Stomach smooth muscle (tissue), 2 donors: ENCODE results near the gene GTPBP4.
A peak's percentile ranks its signal among the peaks of the same experiment; 100 is the strongest.

Experiments
- H3K27ac ChIP-seq: one replicate; pipeline ENCODE4 v1.7.0; 2013; ENCODE audit warnings: mild to moderate bottlenecking, low read length, inconsistent platforms
- H3K27me3 ChIP-seq, 2 donors: one replicate each; pipeline ENCODE4 v1.7.0; 2013; ENCODE audit warnings: low read length in 2 of 2; ENCODE audit not compliant: insufficient read depth in 2 of 2, control insufficient read depth in 1 of 2
- H3K36me3 ChIP-seq, 2 donors: one replicate each; pipeline ENCODE4 v1.7.0; 2013; ENCODE audit warnings: low read length in 2 of 2; ENCODE audit not compliant: control insufficient read depth in 2 of 2, insufficient read depth in 2 of 2
- H3K4me1 ChIP-seq: one replicate; pipeline ENCODE4 v1.7.0; 2013; ENCODE audit warnings: low read length; ENCODE audit not compliant: control insufficient read depth, insufficient read depth
- H3K4me3 ChIP-seq, 2 donors: one replicate each; pipeline ENCODE4 v1.7.0; 2013; ENCODE audit warnings: low read length in 2 of 2
- H3K9ac ChIP-seq, 2 donors: one replicate each; pipeline ENCODE4 v1.7.0; 2013; ENCODE audit warnings: low read length in 2 of 2, mild to moderate bottlenecking in 1 of 2
- H3K9me3 ChIP-seq, 2 donors: one replicate each; pipeline ENCODE4 v1.7.0; 2013; ENCODE audit warnings: low read length in 2 of 2; ENCODE audit not compliant: control insufficient read depth in 2 of 2
- donor health status: healthy.
- donor health status: Pancreatic carcinoma.

Gene GTPBP4

DNA sequence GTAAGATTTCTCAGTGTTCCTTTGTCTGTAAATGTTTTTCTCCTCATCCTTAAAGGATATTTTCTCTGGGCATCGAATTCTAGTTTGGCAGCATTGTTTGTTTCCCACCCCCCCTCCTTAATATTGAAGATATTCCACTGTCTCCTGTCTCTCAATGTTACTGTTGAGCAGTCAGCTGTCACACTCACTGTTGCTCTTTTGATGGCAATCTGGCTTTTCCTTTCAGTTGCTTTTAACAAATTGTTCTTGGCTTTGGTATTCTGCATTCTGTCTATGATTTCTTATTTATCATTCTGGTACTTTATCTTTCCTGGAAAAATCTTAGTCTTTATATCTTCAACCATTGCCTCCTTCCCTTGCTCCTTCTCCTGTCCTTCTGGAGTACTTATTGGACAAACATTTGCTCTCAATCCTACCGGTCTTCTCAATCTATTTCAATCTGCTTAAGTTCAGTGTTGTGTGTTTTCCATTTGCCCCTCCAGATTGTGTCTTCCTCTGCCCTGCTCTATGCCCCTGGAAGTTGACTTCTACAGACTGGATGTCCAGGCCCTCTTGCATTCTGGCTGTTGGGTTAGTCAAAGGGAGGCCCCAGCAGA lies 9.3 kb upstream of the GTPBP4 start:
- Histone ChIP-seq H3K9me3 (peaks cover 0 to 8% of the 10 kb centered on the region in 2 donors), H3K27me3 (no peaks in the 10 kb centered on the region), H3K4me3 (no peak overlapping the region), H3K36me3 (no peaks in the 10 kb centered on the region), H3K9ac (no peak overlapping the region), H3K27ac (no peak overlapping the region), H3K4me1 (no peaks in the 10 kb centered on the region)

DNA sequence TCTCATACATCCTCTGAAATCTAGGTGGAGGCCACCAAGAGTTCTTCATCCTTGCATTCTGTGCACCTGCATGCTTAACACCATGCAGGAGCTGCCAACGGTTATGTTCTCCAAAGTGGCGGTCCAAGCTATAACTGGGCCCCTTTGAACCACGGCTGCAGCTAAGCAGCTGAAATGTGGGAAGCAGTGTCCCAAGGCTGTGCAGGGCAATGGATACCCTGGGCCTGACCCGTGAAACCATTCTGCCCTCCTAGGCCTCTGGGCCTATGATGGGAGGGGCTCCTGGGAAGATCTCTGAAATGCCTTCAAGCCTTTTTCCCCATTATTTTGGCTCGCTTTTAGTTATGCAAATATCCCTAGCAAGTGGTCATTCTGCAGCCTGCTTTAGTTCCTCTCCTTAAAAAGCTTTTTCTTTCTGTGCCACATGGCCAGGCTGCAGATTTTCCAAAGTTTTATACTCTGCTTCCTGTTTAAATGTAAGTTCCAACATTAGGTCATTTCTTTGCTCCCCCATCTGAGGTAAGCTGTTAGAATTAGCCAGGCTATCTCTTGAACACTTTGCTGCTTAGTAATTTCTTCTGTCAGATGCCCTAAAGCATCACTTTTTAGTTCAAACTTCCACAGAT lies 7.7 kb upstream of the GTPBP4 start:
- H3K4me3 ChIP-seq, result no peak overlapping the region
- peaks cover 0 to 3% of the 10 kb centered on the region in 2 donors for H3K36me3 ChIP-seq
- no peaks in the 10 kb centered on the region for H3K4me1 ChIP-seq
- H3K9me3 ChIP-seq, result peaks cover 0 to 8% of the 10 kb centered on the region in 2 donors
- no peak overlapping the region for H3K27ac ChIP-seq
- no peaks in the 10 kb centered on the region for H3K27me3 ChIP-seq
- H3K9ac ChIP-seq, result no peak overlapping the region

DNA sequence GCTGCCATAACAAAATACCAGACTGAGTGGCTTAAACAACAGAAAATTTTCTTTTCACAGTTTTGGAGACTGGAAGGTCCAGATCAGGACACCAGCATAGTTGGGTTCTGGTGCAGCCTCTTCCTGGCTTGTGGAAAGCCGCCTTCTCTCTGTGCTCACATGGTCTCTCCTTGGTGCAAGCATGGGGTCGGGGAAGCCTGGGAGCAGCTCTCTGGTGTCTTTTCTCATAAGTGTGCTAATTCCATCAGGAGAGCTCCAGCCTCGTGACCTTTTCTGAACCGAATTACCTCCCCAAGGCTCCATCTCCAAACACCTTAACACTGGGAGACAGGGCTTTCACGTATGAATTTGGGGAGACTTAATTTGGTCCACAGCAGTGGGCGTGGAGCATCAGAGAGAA lies 4.8 kb upstream of the GTPBP4 start:
- no peaks in the 10 kb centered on the region for H3K27me3 ChIP-seq
- no peak overlapping the region for H3K4me3 ChIP-seq
- peaks cover 0 to 8% of the 10 kb centered on the region in 2 donors for H3K9me3 ChIP-seq
- no peak overlapping the region for H3K27ac ChIP-seq
- H3K4me1 ChIP-seq, result peaks cover 7% of the 10 kb centered on the region
- H3K36me3 ChIP-seq, result peaks cover 0 to 4% of the 10 kb centered on the region in 2 donors
- no peak overlapping the region for H3K9ac ChIP-seq

DNA sequence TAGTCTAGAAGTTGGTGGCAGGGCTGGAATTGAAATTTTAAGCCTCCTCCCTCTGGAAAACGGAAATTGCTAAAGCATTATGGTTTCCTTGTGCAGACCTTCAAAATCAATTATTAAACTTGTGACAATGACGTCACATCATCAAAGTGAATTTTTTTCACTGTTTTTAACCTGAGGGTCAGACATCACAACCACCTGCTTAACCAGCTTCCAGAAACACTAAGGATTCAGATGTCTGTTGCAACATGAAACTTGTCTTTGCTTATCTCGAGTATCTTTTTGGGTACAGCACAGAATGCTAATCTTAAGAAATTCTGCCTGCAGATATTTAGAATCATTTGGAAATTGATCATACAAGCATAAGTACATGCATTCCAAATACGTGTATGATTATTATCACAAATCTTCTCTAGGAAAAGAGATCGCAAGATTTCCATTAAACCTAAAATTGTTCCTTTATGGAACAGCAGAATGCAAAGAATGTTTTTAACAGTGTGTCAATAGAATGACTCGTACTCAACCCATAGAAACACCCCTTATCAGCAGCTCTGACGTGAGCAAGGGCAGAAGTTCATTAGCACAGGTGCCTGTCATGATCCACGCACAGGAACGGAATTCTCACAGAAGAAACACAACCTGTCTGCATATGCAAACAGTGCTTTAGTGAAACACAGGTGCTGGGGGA lies 4.1 kb upstream of the GTPBP4 start:
- Histone ChIP-seq H3K27me3 (no peaks in the 10 kb centered on the region), H3K27ac (no peak overlapping the region), H3K9ac (no peak overlapping the region), H3K4me1 (peaks cover 8% of the 10 kb centered on the region), H3K36me3 (peaks cover 0 to 4% of the 10 kb centered on the region in 2 donors), H3K4me3 (no peak overlapping the region), H3K9me3 (peaks cover 0 to 4% of the 10 kb centered on the region in 2 donors)

DNA sequence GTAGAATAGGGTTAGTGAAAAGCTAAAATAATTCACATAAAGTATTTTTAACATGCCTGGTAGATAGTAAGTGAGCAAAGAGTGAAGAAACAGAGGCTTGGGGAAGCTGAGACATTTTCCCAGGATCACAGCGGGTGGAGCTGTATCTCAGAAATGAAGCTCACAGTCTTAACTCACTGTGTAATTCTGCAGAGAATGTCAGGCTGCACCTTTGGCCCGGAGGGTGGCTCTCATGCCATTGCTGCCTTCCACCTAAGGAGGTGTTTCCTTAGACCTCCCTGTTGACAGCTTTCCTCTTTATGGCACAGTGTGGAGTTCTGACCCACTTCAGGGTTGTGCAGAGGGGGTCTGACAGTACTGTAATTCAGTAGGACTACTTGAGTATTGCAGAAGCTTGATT lies 2.9 kb upstream of the GTPBP4 start:
- Histone ChIP-seq H3K27ac (no peak overlapping the region), H3K4me1 (peaks cover 17% of the 10 kb centered on the region), H3K9ac (no peak overlapping the region), H3K4me3 (no peak overlapping the region), H3K36me3 (peaks cover 0 to 4% of the 10 kb centered on the region in 2 donors), H3K27me3 (no peaks in the 10 kb centered on the region), H3K9me3 (no peaks in the 10 kb centered on the region)

DNA sequence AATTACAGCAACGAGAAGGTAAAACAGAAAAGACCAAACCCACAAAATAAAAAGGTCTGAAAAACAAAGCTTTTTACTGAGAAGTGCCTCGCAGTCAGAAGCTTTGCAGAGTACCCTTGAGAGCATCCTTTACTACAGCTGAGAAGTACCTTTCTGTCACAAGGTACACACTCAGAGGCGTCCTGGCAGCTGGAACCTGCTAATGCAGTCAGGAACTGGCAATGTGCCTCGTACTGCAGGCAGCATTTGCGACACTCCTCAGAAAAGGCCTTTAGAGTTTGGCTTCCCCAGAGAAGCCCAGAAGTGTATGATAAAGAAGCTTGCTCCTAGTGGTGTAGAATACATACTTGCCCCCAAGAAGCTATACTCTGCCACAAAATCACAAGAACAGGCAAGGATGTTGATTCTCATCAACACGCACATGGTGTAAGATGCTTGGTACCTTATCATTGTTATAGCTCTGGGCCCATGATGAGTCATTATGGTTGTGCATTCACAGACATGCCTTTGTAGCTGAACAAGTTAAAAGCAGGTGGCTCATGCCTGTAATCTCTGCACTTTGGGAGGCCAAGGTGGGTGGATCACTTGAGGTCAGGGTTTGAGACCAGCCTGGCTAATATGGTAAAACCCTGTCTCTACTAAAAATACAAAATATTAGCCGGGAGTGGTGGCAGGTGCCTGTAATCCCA lies 2.0 kb upstream of the GTPBP4 start:
- Histone ChIP-seq H3K9me3 (no peaks in the 10 kb centered on the region), H3K4me1 (peaks cover 17% of the 10 kb centered on the region), H3K27me3 (no peaks in the 10 kb centered on the region), H3K36me3 (peaks cover 0 to 4% of the 10 kb centered on the region in 2 donors), H3K27ac (no peak overlapping the region), H3K9ac (peak overlapping the region in 1 of 2 donors; percentile 13), H3K4me3 (no peak overlapping the region)

DNA sequence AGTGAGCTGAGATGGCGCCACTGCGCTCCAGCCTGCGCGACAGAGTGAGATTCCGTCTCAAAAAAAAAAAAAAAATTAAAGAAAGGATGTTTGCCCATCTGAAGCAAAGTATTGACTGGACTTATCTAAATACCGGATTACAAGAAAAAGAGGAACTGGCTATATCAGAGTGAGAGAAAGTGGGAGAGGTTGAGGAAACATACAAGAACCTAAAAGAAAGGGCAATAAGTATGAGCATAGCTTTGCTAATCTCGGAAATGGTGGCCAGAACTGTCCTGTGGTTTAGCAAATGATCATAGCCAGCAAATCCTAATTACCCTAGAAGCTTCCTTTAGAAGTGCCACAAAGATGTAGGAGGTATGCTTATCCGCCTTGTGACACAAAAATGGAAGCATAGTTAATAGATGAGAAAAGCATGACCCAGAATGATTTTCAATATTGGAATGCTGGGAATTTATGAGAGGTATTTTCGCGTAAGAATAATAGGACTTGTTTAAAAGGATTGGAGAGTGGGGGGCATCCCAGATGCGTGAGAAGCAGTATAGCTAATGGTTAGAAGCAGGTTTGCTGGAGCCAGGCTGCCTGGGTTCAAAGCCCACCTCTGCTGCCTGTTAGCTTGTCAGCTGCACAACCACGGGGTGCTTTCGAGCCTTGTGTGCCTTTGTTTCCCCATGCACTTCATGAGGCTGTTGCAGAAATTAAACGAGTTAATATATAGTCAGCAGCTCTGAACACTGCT lies 1.2 kb upstream of the GTPBP4 start:
- peaks cover 17% of the 10 kb centered on the region for H3K4me1 ChIP-seq
- H3K36me3 ChIP-seq, result peaks cover 0 to 4% of the 10 kb centered on the region in 2 donors
- peak overlapping the region; percentile 89 for H3K27ac ChIP-seq
- H3K27me3 ChIP-seq, result no peaks in the 10 kb centered on the region
- H3K9ac ChIP-seq, result peak overlapping the region; percentile 85 to 91
- H3K9me3 ChIP-seq, result no peaks in the 10 kb centered on the region
- peak overlapping the region; percentile 89 to 98 for H3K4me3 ChIP-seq

DNA sequence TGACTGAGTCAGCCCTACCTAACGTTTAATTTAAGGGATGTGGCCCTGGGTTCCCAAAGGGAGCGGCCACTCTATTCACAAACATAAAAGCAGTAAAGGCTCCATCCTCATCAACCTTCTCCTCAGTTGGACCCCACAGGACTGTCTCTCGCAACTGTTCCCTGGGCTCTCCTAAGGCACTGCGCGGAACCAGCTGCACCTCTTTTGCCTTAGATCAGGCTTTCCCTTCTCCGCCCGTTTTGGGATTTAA lies 689 bp upstream of the GTPBP4 start:
- Histone ChIP-seq H3K36me3 (peaks cover 0 to 4% of the 10 kb centered on the region in 2 donors), H3K4me3 (peak overlapping the region; percentile 89 to 98), H3K27me3 (no peaks in the 10 kb centered on the region), H3K27ac (peak overlapping the region; percentile 89), H3K9ac (peak overlapping the region; percentile 85 to 91), H3K9me3 (no peaks in the 10 kb centered on the region), H3K4me1 (peaks cover 17% of the 10 kb centered on the region)

DNA sequence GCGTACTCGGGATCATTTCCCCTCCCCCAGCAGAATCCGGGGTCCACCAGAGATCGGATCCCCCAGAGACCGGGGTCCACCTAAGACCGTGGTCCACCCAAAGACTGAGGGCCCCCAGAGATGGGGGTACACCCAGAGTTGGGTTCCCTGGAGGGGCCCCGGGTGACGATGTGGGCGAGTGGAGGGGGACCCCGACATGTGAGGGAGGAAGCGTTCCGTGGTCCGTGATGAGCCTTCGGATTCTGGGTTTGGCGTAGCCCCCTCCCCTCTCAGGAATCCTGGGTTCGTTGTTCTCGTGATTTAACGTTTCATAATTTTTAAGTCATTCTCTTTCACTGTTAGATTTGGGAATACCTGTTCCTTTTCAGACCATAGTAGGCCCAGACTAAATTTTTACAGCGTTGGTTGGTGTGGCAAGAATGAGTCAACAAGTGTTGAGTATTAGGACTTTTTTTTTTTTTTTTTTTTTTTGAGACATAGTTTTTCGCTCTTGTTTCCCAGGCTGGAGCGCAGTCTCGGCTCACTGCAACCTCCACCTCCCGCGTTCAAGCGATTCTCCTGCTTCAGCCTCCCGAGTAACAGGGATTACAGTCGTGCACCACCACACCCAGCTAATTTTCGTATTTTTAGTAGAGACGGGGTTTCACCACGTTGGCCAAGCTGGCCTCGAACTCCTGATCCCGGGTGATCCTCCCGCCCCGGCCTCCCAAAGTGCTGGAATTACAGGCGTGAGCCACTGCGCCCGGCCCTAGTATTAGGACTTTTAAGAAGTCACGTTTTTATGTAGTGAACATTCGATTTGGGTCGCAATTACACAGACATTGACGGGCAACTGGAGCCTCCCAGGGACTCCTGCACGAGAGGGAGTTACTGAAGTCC lies 672 bp downstream of the GTPBP4 start:
- Histone ChIP-seq H3K27ac (peak overlapping the region; percentile 89), H3K9me3 (no peaks in the 10 kb centered on the region), H3K4me1 (peaks cover 17% of the 10 kb centered on the region), H3K36me3 (peaks cover 7 to 9% of the 10 kb centered on the region in 2 donors), H3K4me3 (peak overlapping the region; percentile 89 to 98), H3K27me3 (no peaks in the 10 kb centered on the region), H3K9ac (peak overlapping the region; percentile 85 to 90)

DNA sequence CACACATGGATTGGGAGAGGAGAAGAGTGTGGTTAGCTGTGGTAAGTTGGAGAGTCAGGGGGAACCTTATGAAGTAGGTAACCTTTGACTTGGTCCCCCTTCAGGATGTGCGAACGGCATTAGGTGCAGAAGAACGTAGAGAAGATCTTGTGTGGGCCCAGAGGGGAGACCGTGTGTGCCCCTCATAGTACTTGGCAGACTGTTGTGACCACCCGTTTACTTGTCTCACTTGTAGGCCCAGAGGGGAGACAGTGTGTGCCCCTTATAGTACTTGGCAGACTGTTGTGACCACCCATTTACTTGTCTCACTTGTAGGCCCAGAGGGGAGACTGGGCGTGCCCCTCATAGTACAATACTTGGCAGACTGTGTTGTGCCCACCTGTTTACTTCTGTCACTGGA lies 2.6 kb downstream of the GTPBP4 start:
- no peaks in the 10 kb centered on the region for H3K9me3 ChIP-seq
- peaks cover 17% of the 10 kb centered on the region for H3K4me1 ChIP-seq
- no peak overlapping the region for H3K27ac ChIP-seq
- H3K36me3 ChIP-seq, result peaks cover 14 to 20% of the 10 kb centered on the region in 2 donors
- H3K4me3 ChIP-seq, result no peak overlapping the region
- H3K27me3 ChIP-seq, result no peaks in the 10 kb centered on the region
- no peak overlapping the region for H3K9ac ChIP-seq
